Measurements from ENCODE around the gene CLDN15. TPM values are rescaled to one million over a fixed set of nuclear protein-coding genes. Genes with fewer than 3 reads are reported as not detected.
A peak's percentile ranks its signal among the peaks of the same experiment; 100 is the strongest.

The CLDN15 gene
- total and polyA plus RNA-seq, 2 donors (not counting 1 experiment from before 2014, with no cell fraction given) = 31.1 to 42.1 TPM

DNA sequence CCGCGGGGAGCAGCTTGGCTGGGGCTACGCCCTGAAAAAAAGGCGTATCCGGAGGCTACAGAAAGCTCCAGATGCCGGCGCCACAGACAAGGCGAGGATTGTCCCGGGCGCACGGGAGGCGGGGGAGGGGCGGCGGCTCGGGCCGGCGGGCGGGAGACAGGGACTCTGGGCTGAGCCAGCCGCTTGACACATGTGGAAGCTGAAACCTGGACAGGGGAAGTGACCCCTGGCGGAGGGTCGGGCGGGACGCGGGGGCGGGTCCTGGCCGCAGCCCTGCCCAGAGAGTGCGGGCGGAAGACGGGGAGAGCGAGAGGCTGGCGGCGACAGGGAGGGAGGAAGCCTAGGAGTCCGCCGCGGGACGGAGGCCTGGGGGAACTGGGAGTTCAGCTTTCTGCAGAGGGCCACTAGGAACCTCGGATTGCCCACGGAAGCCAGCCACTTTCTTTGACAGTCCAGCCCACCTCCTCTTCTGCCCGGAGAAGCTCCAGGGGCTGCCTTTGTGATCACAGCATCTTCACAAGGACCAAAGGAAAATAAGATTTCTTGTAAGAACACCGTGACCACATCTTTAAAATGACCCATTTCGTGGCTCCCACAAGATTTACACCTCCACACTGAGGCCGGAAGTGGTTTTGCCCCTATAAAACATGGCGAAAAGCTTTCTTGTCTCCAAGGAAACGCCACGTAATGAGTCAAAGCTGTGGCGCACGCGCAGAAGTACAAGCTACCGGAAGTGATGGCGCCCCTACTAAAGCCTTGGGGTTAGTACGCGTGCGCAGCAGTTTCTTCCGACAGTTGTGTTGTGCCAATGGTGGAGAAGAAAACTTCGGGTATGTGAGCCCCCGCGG lies 20.0 kb downstream of the CLDN15 start, which contains the start of the genes PLOD3 and ZNHIT1:
PLOD3 (minus strand) TSS at position 194 of the 848 bp plus-strand sequence. CDS start 307 bp downstream, outside the sequence.
ZNHIT1 (plus strand) TSS at position 778 of the 848 bp plus-strand sequence; CDS start at position 809, 31 bp downstream.
- Histone ChIP-seq H3K36me3 (replicated peaks in 1 of 2; ENCODE audit: control extremely low read depth in 1 of 2, control insufficient read depth in 1 of 2, extremely low read depth in 1 of 2, insufficient read depth in 2 of 2, low read length in 1 of 2) (peaks cover 0 to 12% of the 10 kb centered on the region in 2 experiments), H3K27me3 (replicated peaks in 1 of 4; ENCODE audit: control extremely low read depth in 1 of 4, control insufficient read depth in 3 of 4, insufficient read depth in 4 of 4, low read length in 3 of 4) (no peaks in the 10 kb centered on the region), H3K9ac (ENCODE audit: low read length) (peak within 1 kb of the TSS; percentile 91), H4K20me1 (ENCODE audit: control insufficient read depth, insufficient read depth, low read length, poor library complexity, severe bottlenecking) (peaks cover 25% of the 10 kb centered on the region), H2AFZ (ENCODE audit: insufficient read depth, low read depth, low read length, poor library complexity, severe bottlenecking) (peak within 1 kb of the TSS; percentile 95), H3K4me3 (ENCODE audit: control extremely low read depth in 1 of 5, extremely low read depth in 1 of 5, insufficient read depth in 1 of 5, low read depth in 2 of 5, low read length in 4 of 5) (peak within 1 kb of the TSS; percentile 85 to 99 (median 94)), H3K4me2 (replicated peaks; ENCODE audit: low read depth, low read length, poor library complexity, severe bottlenecking) (peak within 1 kb of the TSS; percentile 97), H3K9me3 (ENCODE audit: control extremely low read depth in 1 of 3, control insufficient read depth in 2 of 3, insufficient read depth in 1 of 3, low read length in 2 of 3) (no peaks in the 10 kb centered on the region), H3K4me1 (ENCODE audit: control insufficient read depth in 2 of 2, insufficient read depth in 2 of 2, low read length in 2 of 2) (peaks cover 18 to 21% of the 10 kb centered on the region in 2 donors), H3K79me2 (ENCODE audit: control insufficient read depth, insufficient read depth, low read length) (peaks cover 46% of the 10 kb centered on the region), H3K27ac (ENCODE audit: low read length in 2 of 2) (peak within 1 kb of the TSS; percentile 44 to 75)
- Mint-ChIP-seq H3K9me3 (ENCODE audit: insufficient read depth) (no peaks in the 10 kb centered on the region), H3K4me3 (peak within 1 kb of the TSS; percentile 97), H3K27ac (peak within 1 kb of the TSS; percentile 95), H3K4me1 (peaks cover 25% of the 10 kb centered on the region), H3K27me3 (no peaks in the 10 kb centered on the region)
- POLR2A ChIA-PET = interaction anchor here (0.7 to 2.0 kb wide), 5 partner anchors 21 to 937 kb away, joined by 3 to 15 read pairs (median 3); partner anchors contain the start of genes CLDN15, FIS1 and VGF
- intact Hi-C loops (cut with micrococcal nuclease) = loop anchor here (1.0 kb wide), 4 partner anchors 25 to 63 kb away; partner anchors contain the start of gene AP1S1
- DNase-seq = peak; percentile 98
- CTCF ChIA-PET = interaction anchor here (0.9 to 4.2 kb wide), 12 partner anchors 17 to 77 kb away, joined by 3 to 38 read pairs (median 4); partner anchors contain the start of genes FIS1 and MOGAT3
- no peak for TF ChIP-seq EZH2 (IDR thresholded peaks at IDR 0.05; ENCODE audit: borderline replicate concordance, insufficient read depth, low read depth, low read length, poor library complexity, severe bottlenecking)
- TF ChIP-seq, protein P1, sequence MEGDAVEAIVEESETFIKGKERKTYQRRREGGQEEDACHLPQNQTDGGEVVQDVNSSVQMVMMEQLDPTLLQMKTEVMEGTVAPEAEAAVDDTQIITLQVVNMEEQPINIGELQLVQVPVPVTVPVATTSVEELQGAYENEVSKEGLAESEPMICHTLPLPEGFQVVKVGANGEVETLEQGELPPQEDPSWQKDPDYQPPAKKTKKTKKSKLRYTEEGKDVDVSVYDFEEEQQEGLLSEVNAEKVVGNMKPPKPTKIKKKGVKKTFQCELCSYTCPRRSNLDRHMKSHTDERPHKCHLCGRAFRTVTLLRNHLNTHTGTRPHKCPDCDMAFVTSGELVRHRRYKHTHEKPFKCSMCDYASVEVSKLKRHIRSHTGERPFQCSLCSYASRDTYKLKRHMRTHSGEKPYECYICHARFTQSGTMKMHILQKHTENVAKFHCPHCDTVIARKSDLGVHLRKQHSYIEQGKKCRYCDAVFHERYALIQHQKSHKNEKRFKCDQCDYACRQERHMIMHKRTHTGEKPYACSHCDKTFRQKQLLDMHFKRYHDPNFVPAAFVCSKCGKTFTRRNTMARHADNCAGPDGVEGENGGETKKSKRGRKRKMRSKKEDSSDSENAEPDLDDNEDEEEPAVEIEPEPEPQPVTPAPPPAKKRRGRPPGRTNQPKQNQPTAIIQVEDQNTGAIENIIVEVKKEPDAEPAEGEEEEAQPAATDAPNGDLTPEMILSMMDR (IDR thresholded peaks at IDR 0.05) = peak; percentile 6
- under 1% methylated on average over 57 of the region's 57 CpGs for WGBS (ENCODE audit: insufficient coverage)
- peak; percentile 80 for ATAC-seq (ENCODE audit: low read depth)

All from B cell (primary cell).